ENCODE results near the gene VMAC. TPM values are rescaled to one million over a fixed set of nuclear protein-coding genes. Genes with fewer than 3 reads are reported as not detected.

The VMAC gene
- total RNA-seq, 1 donor from 2014 or later = 3.9 TPM

- Histone ChIP-seq H3K79me2 (ENCODE audit: insufficient read depth, low read length) (peaks cover 17% of the 10 kb centered on the region), H3K4me2 (ENCODE audit: low read length) (no peak overlapping the region), H3K9ac (ENCODE audit: low read length) (no peak overlapping the region), H3K36me3 (ENCODE audit: insufficient read depth, low read length) (no peaks in the 10 kb centered on the region), H3K27me3 (ENCODE audit: insufficient read depth, low read length) (no peaks in the 10 kb centered on the region), H3K9me3 (ENCODE audit: insufficient read depth, low read depth, low read length) (no peaks in the 10 kb centered on the region), H3K27ac (ENCODE audit: low read depth, low read length) (no peak overlapping the region), H3K4me1 (ENCODE audit: insufficient read depth, low read length) (peaks cover 6% of the 10 kb centered on the region), H4K20me1 (ENCODE audit: insufficient read depth, low read length) (peaks cover 44% of the 10 kb centered on the region), H3K4me3 (ENCODE audit: insufficient read depth, low read depth, low read length) (no peak overlapping the region), H2AFZ (ENCODE audit: low read depth, low read length) (no peak overlapping the region)
- H3K27me3 Mint-ChIP-seq (ENCODE audit: low read depth, unreplicated experiment) = peaks cover 4% of the 10 kb centered on the region
- H3K27ac Mint-ChIP-seq (ENCODE audit: unreplicated experiment) = no peak overlapping the region
- FAIRE-seq = no peak
- DNase-seq (ENCODE audit: low read depth) = no peak
- H3K4me3 Mint-ChIP-seq (ENCODE audit: unreplicated experiment) = no peak overlapping the region
- no peaks in the 10 kb centered on the region for H3K4me1 Mint-ChIP-seq (ENCODE audit: low read depth, unreplicated experiment)
- no peaks in the 10 kb centered on the region for H3K9me3 Mint-ChIP-seq (ENCODE audit: unreplicated experiment)
- TF ChIP-seq EZH2 (IDR thresholded peaks at IDR 0.05; ENCODE audit: insufficient read depth, low read length) = no peak
- TF ChIP-seq CTCF (IDR thresholded peaks at IDR 0.05; ENCODE audit: insufficient read depth, low read depth, low read length) = no peak
- no peaks in the 10 kb centered on the region for H3K36me3 Mint-ChIP-seq (ENCODE audit: low read depth, unreplicated experiment)
Observed at GRCh38 chr19:5893296-5893903, 11.3 kb upstream of the VMAC start.

DNA sequence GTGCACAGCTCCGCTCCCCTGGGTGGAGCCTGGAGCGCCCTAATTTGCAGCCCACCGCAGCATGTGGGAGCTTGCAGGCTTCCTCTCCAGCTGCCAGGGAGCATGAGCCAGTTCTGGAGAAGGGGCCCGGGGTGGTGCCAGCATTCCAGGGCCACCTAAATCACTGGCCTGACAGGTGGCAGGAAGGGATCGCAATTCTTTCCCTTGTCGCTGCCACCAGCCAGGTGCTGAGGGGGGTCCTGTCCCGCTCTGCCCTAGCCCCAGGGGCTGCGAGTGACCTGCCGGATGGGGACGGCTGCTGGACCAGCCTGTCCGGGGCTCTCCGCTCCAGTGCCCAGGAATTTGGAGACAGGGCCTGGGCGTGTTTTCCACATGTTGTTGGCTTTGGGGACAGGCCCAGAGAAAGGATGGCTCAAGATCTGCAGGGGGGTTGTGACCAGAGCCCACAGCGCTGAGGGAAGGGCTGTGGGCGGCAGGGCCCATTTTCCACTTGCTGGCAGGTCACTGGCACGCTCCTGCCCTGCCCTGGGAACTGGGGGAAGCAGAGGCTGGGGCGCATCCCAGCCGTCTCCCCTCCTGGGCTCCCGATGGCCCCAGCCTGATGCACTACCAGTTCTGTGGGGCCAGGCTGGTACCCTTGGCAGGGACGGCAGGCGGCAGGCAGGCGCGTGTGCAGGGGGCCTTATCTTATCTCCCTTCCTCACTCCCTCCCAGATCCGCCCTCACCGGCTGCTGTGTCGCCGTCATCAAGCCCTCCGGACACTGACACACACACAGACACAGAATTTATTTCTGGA, 10.6 kb upstream of the VMAC start:
- no peak overlapping the region for H3K9ac ChIP-seq (ENCODE audit: low read length)
- no peak overlapping the region for H3K4me2 ChIP-seq (ENCODE audit: low read length)
- peaks cover 49% of the 10 kb centered on the region for H4K20me1 ChIP-seq (ENCODE audit: insufficient read depth, low read length)
- H2AFZ ChIP-seq (ENCODE audit: low read depth, low read length) = no peak overlapping the region
- peaks cover 4% of the 10 kb centered on the region for H3K27me3 Mint-ChIP-seq (ENCODE audit: low read depth, unreplicated experiment)
- no peak for DNase-seq (ENCODE audit: low read depth)
- no peak overlapping the region for H3K4me3 Mint-ChIP-seq (ENCODE audit: unreplicated experiment)
- H3K36me3 ChIP-seq (ENCODE audit: insufficient read depth, low read length) = no peaks in the 10 kb centered on the region
- no peaks in the 10 kb centered on the region for H3K36me3 Mint-ChIP-seq (ENCODE audit: low read depth, unreplicated experiment)
- TF ChIP-seq EZH2 (IDR thresholded peaks at IDR 0.05; ENCODE audit: insufficient read depth, low read length) (no peak), CTCF (IDR thresholded peaks at IDR 0.05; ENCODE audit: insufficient read depth, low read depth, low read length) (no peak)
- no peaks in the 10 kb centered on the region for H3K4me1 Mint-ChIP-seq (ENCODE audit: low read depth, unreplicated experiment)
- no peak for FAIRE-seq
- no peak overlapping the region for H3K27ac ChIP-seq (ENCODE audit: low read depth, low read length)
- no peaks in the 10 kb centered on the region for H3K9me3 ChIP-seq (ENCODE audit: insufficient read depth, low read depth, low read length)
- peaks cover 21% of the 10 kb centered on the region for H3K79me2 ChIP-seq (ENCODE audit: insufficient read depth, low read length)
- H3K4me3 ChIP-seq (ENCODE audit: insufficient read depth, low read depth, low read length) = no peak overlapping the region
- no peaks in the 10 kb centered on the region for H3K27me3 ChIP-seq (ENCODE audit: insufficient read depth, low read length)
- H3K4me1 ChIP-seq (ENCODE audit: insufficient read depth, low read length) = peaks cover 6% of the 10 kb centered on the region
- no peak overlapping the region for H3K27ac Mint-ChIP-seq (ENCODE audit: unreplicated experiment)
- no peaks in the 10 kb centered on the region for H3K9me3 Mint-ChIP-seq (ENCODE audit: unreplicated experiment)
